ENCODE results near the gene GGCX.

The GGCX gene

DNA sequence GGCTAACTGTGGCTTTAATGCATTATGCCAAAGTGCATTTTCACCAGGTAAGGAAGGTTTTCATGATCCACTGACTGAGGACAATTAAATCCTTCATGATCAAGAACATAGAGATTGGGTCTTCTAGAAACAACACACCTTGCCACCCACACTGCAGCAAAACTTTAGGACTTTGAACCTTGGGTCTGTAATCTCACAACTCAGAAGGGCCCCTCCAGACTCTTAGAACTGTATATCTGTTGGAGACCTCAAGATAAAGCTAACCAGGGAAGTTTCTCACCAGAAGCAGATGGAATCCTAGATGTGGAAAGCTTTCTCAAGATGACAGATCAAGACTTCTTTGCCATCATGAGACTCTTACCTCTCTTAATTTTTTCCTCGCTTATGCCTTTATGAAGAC lies 64.9 kb downstream of the GGCX start:
- TF ChIP-seq CTCF (IDR thresholded peaks at IDR 0.05; ENCODE audit: borderline replicate concordance, insufficient read depth, low read depth, low read length) = no peak
- no peak overlapping the region for H3K4me3 ChIP-seq (ENCODE audit: low read depth, low read length)
